Calu3 (cell line): ENCODE results near the gene NDUFS4. TPM values are rescaled to one million over a fixed set of nuclear protein-coding genes. Genes with fewer than 3 reads are reported as not detected.

Experiments used
- BruUV-seq: library from RNA; stranded (reverse); fragments of 400-500 nt; replicated peaks from 2 replicates; lab custom pipeline; 2021; lab: Mats Ljungman, UMichigan
- CTCF ChIA-PET: fragments of 300-600 bp; sonication (Branson Sonifier 250); formaldehyde crosslinking; loops from one replicate; lab custom pipeline; 2022; ENCODE audit warnings: antibody characterized with exemption; lab: Charles Lee
- DNase-seq: peaks from one replicate; pipeline ENCODE4 v3.0.0; 2022
- H3K27ac Mint-ChIP-seq: one replicate; pipeline ENCODE4 v1.8.0; 2022; ENCODE audit warnings: mixed read lengths; ENCODE audit not compliant: unreplicated experiment
- H3K27me3 Mint-ChIP-seq: one replicate; pipeline ENCODE4 v1.8.0; 2022; ENCODE audit warnings: mixed read lengths; ENCODE audit not compliant: unreplicated experiment
- H3K36me3 Mint-ChIP-seq: one replicate; pipeline ENCODE4 v1.8.0; 2022; ENCODE audit warnings: mild to moderate bottlenecking, moderate library complexity, mixed read lengths; ENCODE audit not compliant: insufficient read depth, unreplicated experiment
- H3K4me1 Mint-ChIP-seq: one replicate; pipeline ENCODE4 v1.8.0; 2022; ENCODE audit warnings: mild to moderate bottlenecking, low read depth, mixed read lengths; ENCODE audit not compliant: unreplicated experiment
- H3K4me3 Mint-ChIP-seq: one replicate; pipeline ENCODE4 v1.8.0; 2022; ENCODE audit warnings: mild to moderate bottlenecking, low read depth, moderate library complexity, mixed read lengths; ENCODE audit not compliant: unreplicated experiment
- H3K9me3 Mint-ChIP-seq: one replicate; pipeline ENCODE4 v1.8.0; 2022; ENCODE audit warnings: low read depth, mixed read lengths; ENCODE audit not compliant: unreplicated experiment
- CTCF ChIP-seq: fragments of 200-600 bp; IDR thresholded peaks from one replicate; pipeline ENCODE4 v1.8.0; 2022; ENCODE audit warnings: antibody characterized with exemption; ENCODE audit not compliant: unreplicated experiment
- intact Hi-C: fragments of 100-400 bp; cut with micrococcal nuclease; formaldehyde crosslinking; loops from one replicate; pipeline ENCODE4 v1.10.0; 2022; ENCODE audit not compliant: unreplicated experiment
- total RNA-seq: library from RNA; stranded (reverse); gene quantifications from 2 replicates; pipeline ENCODE4 v1.2.3, GENCODE V29; 2022

NDUFS4 gene
- total RNA-seq, 1 experiment from 2014 or later: 71.0 TPM

DNA sequence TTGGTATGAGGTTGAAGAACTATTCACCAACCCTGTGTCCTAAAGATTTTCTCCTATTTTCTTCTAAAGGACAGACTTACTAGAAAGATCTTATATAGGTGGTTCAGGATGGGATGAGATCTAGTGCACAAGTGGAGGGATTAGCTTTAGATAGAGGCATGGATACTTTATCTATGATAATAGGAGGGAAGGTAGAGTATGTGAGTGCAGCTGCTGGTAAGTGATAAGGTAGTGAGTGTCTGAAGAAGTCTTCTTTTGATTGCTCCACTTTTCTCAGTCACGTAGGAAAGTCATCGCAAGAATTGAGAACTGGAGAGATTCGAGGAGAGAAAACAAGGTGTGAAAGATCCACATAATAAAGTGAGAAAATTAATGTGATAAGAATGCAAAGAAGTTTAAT lies 6.0 kb upstream of the NDUFS4 start:
- intact Hi-C loops: no loop called here
- Mint-ChIP-seq H3K27ac (no peak overlapping the region), H3K9me3 (no peaks in the 10 kb centered on the region), H3K36me3 (peaks cover 5% of the 10 kb centered on the region), H3K27me3 (no peaks in the 10 kb centered on the region), H3K4me1 (peaks cover 9% of the 10 kb centered on the region), H3K4me3 (no peak overlapping the region)
- no peak for TF ChIP-seq CTCF
- CTCF ChIA-PET: no interaction called here
- DNase-seq: no peak
- no TSS peak for BruUV-seq

- H3K4me1 Mint-ChIP-seq: peaks cover 9% of the 10 kb centered on the region
- H3K36me3 Mint-ChIP-seq: peaks cover 9% of the 10 kb centered on the region
- no peaks in the 10 kb centered on the region for H3K9me3 Mint-ChIP-seq
- BruUV-seq: no TSS peak
- CTCF ChIA-PET: no interaction called here
- no peak for TF ChIP-seq CTCF
- no peak overlapping the region for H3K4me3 Mint-ChIP-seq
- no peak overlapping the region for H3K27ac Mint-ChIP-seq
- no peak for DNase-seq
- no peaks in the 10 kb centered on the region for H3K27me3 Mint-ChIP-seq
- intact Hi-C loops: no loop called here
These were observed 5.3 kb upstream of the NDUFS4 start for GRCh38 chr5:53555160-53555559.

- no TSS peak for BruUV-seq
- TF ChIP-seq CTCF: no peak
- Mint-ChIP-seq H3K4me3 (no peak overlapping the region), H3K9me3 (no peaks in the 10 kb centered on the region), H3K36me3 (peaks cover 17% of the 10 kb centered on the region), H3K4me1 (peaks cover 9% of the 10 kb centered on the region), H3K27ac (no peak overlapping the region), H3K27me3 (no peaks in the 10 kb centered on the region)
- CTCF ChIA-PET: no interaction called here
- intact Hi-C loops: no loop called here
- DNase-seq: no peak
These were observed 4.4 kb upstream of the NDUFS4 start for GRCh38 chr5:53556001-53556400.

DNA sequence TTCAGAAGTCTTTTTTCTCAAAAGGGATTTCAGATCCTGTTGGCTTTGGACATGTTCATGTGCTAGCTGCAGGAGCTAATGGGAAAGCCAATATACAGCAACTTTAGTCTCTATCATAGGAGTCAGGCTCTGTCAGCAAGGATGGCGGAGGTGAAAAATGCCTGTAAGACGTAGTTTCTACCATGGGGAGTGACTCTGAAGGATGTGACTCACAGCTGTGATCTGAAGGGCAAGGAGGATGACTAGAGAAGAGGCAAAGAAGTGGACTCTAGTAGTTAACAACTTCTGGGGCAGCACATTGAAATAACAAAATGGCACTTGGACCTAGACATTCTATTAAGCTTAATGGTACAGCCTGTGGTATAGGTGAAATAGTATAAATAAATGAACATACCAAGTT lies 3.1 kb upstream of the NDUFS4 start:
- no peak overlapping the region for H3K4me3 Mint-ChIP-seq
- peaks cover 18% of the 10 kb centered on the region for H3K36me3 Mint-ChIP-seq
- TF ChIP-seq CTCF: no peak
- CTCF ChIA-PET: interaction anchor here (0.7 kb wide), 1 partner anchor 16 kb away, joined by 4 read pairs; no protein-coding TSS in a partner anchor
- intact Hi-C loops: no loop called here
- no peak overlapping the region for H3K27ac Mint-ChIP-seq
- no peak for DNase-seq
- no peaks in the 10 kb centered on the region for H3K9me3 Mint-ChIP-seq
- H3K27me3 Mint-ChIP-seq: no peaks in the 10 kb centered on the region
- H3K4me1 Mint-ChIP-seq: peaks cover 20% of the 10 kb centered on the region
- no TSS peak for BruUV-seq
